ENCODE data around the gene FEM1C.

Gene FEM1C

GRCh38 chr5:115507681-115508080 lies 36.9 kb downstream of the FEM1C start:
- Histone ChIP-seq H3K36me3 (ENCODE audit: control insufficient read depth in 2 of 2, insufficient read depth in 2 of 2, low read length in 2 of 2) (no peaks in the 10 kb centered on the region), H3K9me3 (ENCODE audit: control insufficient read depth in 2 of 2, low read length in 2 of 2) (no peaks in the 10 kb centered on the region), H3K9ac (ENCODE audit: low read depth in 1 of 2, low read length in 2 of 2) (no peak overlapping the region), H3K27ac (ENCODE audit: low read depth in 2 of 2, low read length in 2 of 2) (no peak overlapping the region), H3K4me3 (ENCODE audit: low read length in 2 of 2) (no peak overlapping the region), H3K27me3 (ENCODE audit: control insufficient read depth in 2 of 2, insufficient read depth in 2 of 2, low read length in 2 of 2) (no peaks in the 10 kb centered on the region), H3K4me1 (ENCODE audit: control insufficient read depth in 2 of 2, insufficient read depth in 2 of 2, low read length in 2 of 2) (no peaks in the 10 kb centered on the region)

- no peak overlapping the region for H3K4me3 ChIP-seq (ENCODE audit: low read length in 2 of 2)
- no peaks in the 10 kb centered on the region for H3K9me3 ChIP-seq (ENCODE audit: control insufficient read depth in 2 of 2, low read length in 2 of 2)
- H3K4me1 ChIP-seq (ENCODE audit: control insufficient read depth in 2 of 2, insufficient read depth in 2 of 2, low read length in 2 of 2) = no peaks in the 10 kb centered on the region
- no peaks in the 10 kb centered on the region for H3K27me3 ChIP-seq (ENCODE audit: control insufficient read depth in 2 of 2, insufficient read depth in 2 of 2, low read length in 2 of 2)
- no peak overlapping the region for H3K27ac ChIP-seq (ENCODE audit: low read depth in 2 of 2, low read length in 2 of 2)
- no peak overlapping the region for H3K9ac ChIP-seq (ENCODE audit: low read depth in 1 of 2, low read length in 2 of 2)
- H3K36me3 ChIP-seq (ENCODE audit: control insufficient read depth in 2 of 2, insufficient read depth in 2 of 2, low read length in 2 of 2) = no peaks in the 10 kb centered on the region
Observed at GRCh38 chr5:115503420-115503819, 41.2 kb downstream of the FEM1C start.

GRCh38 chr5:115501464-115502210 lies 42.9 kb downstream of the FEM1C start:
- Histone ChIP-seq H3K9me3 (ENCODE audit: control insufficient read depth in 2 of 2, low read length in 2 of 2) (no peaks in the 10 kb centered on the region), H3K9ac (ENCODE audit: low read depth in 1 of 2, low read length in 2 of 2) (no peak overlapping the region), H3K27me3 (ENCODE audit: control insufficient read depth in 2 of 2, insufficient read depth in 2 of 2, low read length in 2 of 2) (no peaks in the 10 kb centered on the region), H3K36me3 (ENCODE audit: control insufficient read depth in 2 of 2, insufficient read depth in 2 of 2, low read length in 2 of 2) (no peaks in the 10 kb centered on the region), H3K4me3 (ENCODE audit: low read length in 2 of 2) (no peak overlapping the region), H3K27ac (ENCODE audit: low read depth in 2 of 2, low read length in 2 of 2) (no peak overlapping the region), H3K4me1 (ENCODE audit: control insufficient read depth in 2 of 2, insufficient read depth in 2 of 2, low read length in 2 of 2) (no peaks in the 10 kb centered on the region)

GRCh38 chr5:115500225-115500624 lies 44.4 kb downstream of the FEM1C start:
- H3K36me3 ChIP-seq (ENCODE audit: control insufficient read depth in 2 of 2, insufficient read depth in 2 of 2, low read length in 2 of 2) = no peaks in the 10 kb centered on the region
- H3K27me3 ChIP-seq (ENCODE audit: control insufficient read depth in 2 of 2, insufficient read depth in 2 of 2, low read length in 2 of 2) = no peaks in the 10 kb centered on the region
- H3K9me3 ChIP-seq (ENCODE audit: control insufficient read depth in 2 of 2, low read length in 2 of 2) = no peaks in the 10 kb centered on the region
- H3K4me3 ChIP-seq (ENCODE audit: low read length in 2 of 2) = no peak overlapping the region
- no peak overlapping the region for H3K27ac ChIP-seq (ENCODE audit: low read depth in 2 of 2, low read length in 2 of 2)
- H3K4me1 ChIP-seq (ENCODE audit: control insufficient read depth in 2 of 2, insufficient read depth in 2 of 2, low read length in 2 of 2) = no peaks in the 10 kb centered on the region
- no peak overlapping the region for H3K9ac ChIP-seq (ENCODE audit: low read depth in 1 of 2, low read length in 2 of 2)

GRCh38 chr5:115496936-115497576 lies 47.5 kb downstream of the FEM1C start:
- H3K36me3 ChIP-seq (ENCODE audit: control insufficient read depth in 2 of 2, insufficient read depth in 2 of 2, low read length in 2 of 2) = no peaks in the 10 kb centered on the region
- H3K27me3 ChIP-seq (ENCODE audit: control insufficient read depth in 2 of 2, insufficient read depth in 2 of 2, low read length in 2 of 2) = no peaks in the 10 kb centered on the region
- no peak overlapping the region for H3K27ac ChIP-seq (ENCODE audit: low read depth in 2 of 2, low read length in 2 of 2)
- no peaks in the 10 kb centered on the region for H3K9me3 ChIP-seq (ENCODE audit: control insufficient read depth in 2 of 2, low read length in 2 of 2)
- H3K4me3 ChIP-seq (ENCODE audit: low read length in 2 of 2) = no peak overlapping the region
- no peaks in the 10 kb centered on the region for H3K4me1 ChIP-seq (ENCODE audit: control insufficient read depth in 2 of 2, insufficient read depth in 2 of 2, low read length in 2 of 2)
- no peak overlapping the region for H3K9ac ChIP-seq (ENCODE audit: low read depth in 1 of 2, low read length in 2 of 2)

- Histone ChIP-seq H3K4me3 (ENCODE audit: low read length in 2 of 2) (no peak overlapping the region), H3K4me1 (ENCODE audit: control insufficient read depth in 2 of 2, insufficient read depth in 2 of 2, low read length in 2 of 2) (no peaks in the 10 kb centered on the region), H3K9ac (ENCODE audit: low read depth in 1 of 2, low read length in 2 of 2) (no peak overlapping the region), H3K9me3 (ENCODE audit: control insufficient read depth in 2 of 2, low read length in 2 of 2) (no peaks in the 10 kb centered on the region), H3K36me3 (ENCODE audit: control insufficient read depth in 2 of 2, insufficient read depth in 2 of 2, low read length in 2 of 2) (no peaks in the 10 kb centered on the region), H3K27ac (ENCODE audit: low read depth in 2 of 2, low read length in 2 of 2) (no peak overlapping the region), H3K27me3 (ENCODE audit: control insufficient read depth in 2 of 2, insufficient read depth in 2 of 2, low read length in 2 of 2) (no peaks in the 10 kb centered on the region)
Observed at GRCh38 chr5:115494570-115495289, 49.8 kb downstream of the FEM1C start.

GRCh38 chr5:115490596-115490995 lies 54.0 kb downstream of the FEM1C start:
- H3K27me3 ChIP-seq (ENCODE audit: control insufficient read depth in 2 of 2, insufficient read depth in 2 of 2, low read length in 2 of 2) = no peaks in the 10 kb centered on the region
- H3K9ac ChIP-seq (ENCODE audit: low read depth in 1 of 2, low read length in 2 of 2) = no peak overlapping the region
- H3K4me1 ChIP-seq (ENCODE audit: control insufficient read depth in 2 of 2, insufficient read depth in 2 of 2, low read length in 2 of 2) = no peaks in the 10 kb centered on the region
- H3K36me3 ChIP-seq (ENCODE audit: control insufficient read depth in 2 of 2, insufficient read depth in 2 of 2, low read length in 2 of 2) = no peaks in the 10 kb centered on the region
- no peaks in the 10 kb centered on the region for H3K9me3 ChIP-seq (ENCODE audit: control insufficient read depth in 2 of 2, low read length in 2 of 2)
- no peak overlapping the region for H3K4me3 ChIP-seq (ENCODE audit: low read length in 2 of 2)
- H3K27ac ChIP-seq (ENCODE audit: low read depth in 2 of 2, low read length in 2 of 2) = no peak overlapping the region

GRCh38 chr5:115489733-115490132 lies 54.8 kb downstream of the FEM1C start:
- no peaks in the 10 kb centered on the region for H3K36me3 ChIP-seq (ENCODE audit: control insufficient read depth in 2 of 2, insufficient read depth in 2 of 2, low read length in 2 of 2)
- H3K27ac ChIP-seq (ENCODE audit: low read depth in 2 of 2, low read length in 2 of 2) = no peak overlapping the region
- H3K9me3 ChIP-seq (ENCODE audit: control insufficient read depth in 2 of 2, low read length in 2 of 2) = no peaks in the 10 kb centered on the region
- H3K27me3 ChIP-seq (ENCODE audit: control insufficient read depth in 2 of 2, insufficient read depth in 2 of 2, low read length in 2 of 2) = no peaks in the 10 kb centered on the region
- no peak overlapping the region for H3K9ac ChIP-seq (ENCODE audit: low read depth in 1 of 2, low read length in 2 of 2)
- no peak overlapping the region for H3K4me3 ChIP-seq (ENCODE audit: low read length in 2 of 2)
- no peaks in the 10 kb centered on the region for H3K4me1 ChIP-seq (ENCODE audit: control insufficient read depth in 2 of 2, insufficient read depth in 2 of 2, low read length in 2 of 2)

- Histone ChIP-seq H3K4me3 (ENCODE audit: low read length in 2 of 2) (no peak overlapping the region), H3K9ac (ENCODE audit: low read depth in 1 of 2, low read length in 2 of 2) (no peak overlapping the region), H3K27me3 (ENCODE audit: control insufficient read depth in 2 of 2, insufficient read depth in 2 of 2, low read length in 2 of 2) (no peaks in the 10 kb centered on the region), H3K36me3 (ENCODE audit: control insufficient read depth in 2 of 2, insufficient read depth in 2 of 2, low read length in 2 of 2) (no peaks in the 10 kb centered on the region), H3K9me3 (ENCODE audit: control insufficient read depth in 2 of 2, low read length in 2 of 2) (no peaks in the 10 kb centered on the region), H3K27ac (ENCODE audit: low read depth in 2 of 2, low read length in 2 of 2) (no peak overlapping the region), H3K4me1 (ENCODE audit: control insufficient read depth in 2 of 2, insufficient read depth in 2 of 2, low read length in 2 of 2) (no peaks in the 10 kb centered on the region)
Observed at GRCh38 chr5:115487756-115488155, 56.8 kb downstream of the FEM1C start.

GRCh38 chr5:115487168-115487567 lies 57.4 kb downstream of the FEM1C start:
- Histone ChIP-seq H3K4me1 (ENCODE audit: control insufficient read depth in 2 of 2, insufficient read depth in 2 of 2, low read length in 2 of 2) (no peaks in the 10 kb centered on the region), H3K4me3 (ENCODE audit: low read length in 2 of 2) (no peak overlapping the region), H3K9ac (ENCODE audit: low read depth in 1 of 2, low read length in 2 of 2) (no peak overlapping the region), H3K27me3 (ENCODE audit: control insufficient read depth in 2 of 2, insufficient read depth in 2 of 2, low read length in 2 of 2) (no peaks in the 10 kb centered on the region), H3K9me3 (ENCODE audit: control insufficient read depth in 2 of 2, low read length in 2 of 2) (no peaks in the 10 kb centered on the region), H3K27ac (ENCODE audit: low read depth in 2 of 2, low read length in 2 of 2) (no peak overlapping the region), H3K36me3 (ENCODE audit: control insufficient read depth in 2 of 2, insufficient read depth in 2 of 2, low read length in 2 of 2) (no peaks in the 10 kb centered on the region)

Data from mucosa of rectum (tissue), 2 donors.